ENCODE data around the gene ASCC1. TPM values are rescaled to one million over a fixed set of nuclear protein-coding genes. Genes with fewer than 3 reads are reported as not detected.

The ASCC1 gene
- total and polyA plus RNA-seq, 10 donors, result 11.9 to 41.7 (median 33.8) TPM

- no peaks in the 10 kb centered on the region for H3K9me3 ChIP-seq
- intact Hi-C loops (cut with DNase I; ENCODE audit: low total_unique reads), result no loop called here
- H3K4me1 ChIP-seq, result peaks cover 0 to 61% (median 10%) of the 10 kb centered on the region in 6 donors
- TF ChIP-seq POLR2A (IDR thresholded peaks at IDR 0.05) (no peak), POLR2AphosphoS5 (IDR thresholded peaks at IDR 0.05) (no peak), CTCF (IDR thresholded peaks at IDR 0.05 in 8 of 11, conservative IDR thresholded peaks at IDR 0.05 in 3 of 11) (no peak)
- DNase-seq, result no peak
- no peaks in the 10 kb centered on the region for H3K27me3 ChIP-seq (replicated peaks in 1 of 7)
- WGBS, 5 donors, result 86 to 92% (median 87%) methylated on average over 6 of the region's 6 CpGs
- H3K36me3 ChIP-seq, result peaks cover 0 to 82% (median 62%) of the 10 kb centered on the region in 6 donors
- H3K4me3 ChIP-seq, result no peak overlapping the region
- peak overlapping the region in 3 of 8 donors; percentile 34 to 42 (median 34) for H3K27ac ChIP-seq
Measured at GRCh38 chr10:72235544-72236279, 19.6 kb upstream of the ASCC1 start.

- no peak for DNase-seq
- Histone ChIP-seq H3K4me1 (peaks cover 2 to 63% (median 18%) of the 10 kb centered on the region in 6 donors), H3K27me3 (replicated peaks in 1 of 7) (no peaks in the 10 kb centered on the region), H3K36me3 (peaks cover 0 to 91% (median 68%) of the 10 kb centered on the region in 6 donors), H3K27ac (peak overlapping the region in 2 of 8 donors; percentile 26 to 36), H3K4me3 (no peak overlapping the region), H3K9me3 (no peaks in the 10 kb centered on the region)
- no peak for TF ChIP-seq POLR2A (IDR thresholded peaks at IDR 0.05)
- TF ChIP-seq POLR2AphosphoS5 (IDR thresholded peaks at IDR 0.05), result no peak
- TF ChIP-seq CTCF (IDR thresholded peaks at IDR 0.05 in 8 of 11, conservative IDR thresholded peaks at IDR 0.05 in 3 of 11), result no peak
- intact Hi-C loops (cut with DNase I; ENCODE audit: low total_unique reads), result no loop called here
- WGBS, 5 donors, result 91 to 95% (median 93%) methylated on average over 6 of the region's 6 CpGs
Measured at GRCh38 chr10:72234560-72235095, 18.6 kb upstream of the ASCC1 start.

- Histone ChIP-seq H3K27me3 (replicated peaks in 1 of 7) (no peaks in the 10 kb centered on the region), H3K9me3 (no peaks in the 10 kb centered on the region), H3K36me3 (peaks cover 0 to 95% (median 68%) of the 10 kb centered on the region in 6 donors), H3K4me1 (peaks cover 12 to 63% (median 25%) of the 10 kb centered on the region in 6 donors), H3K27ac (peak overlapping the region in 4 of 8 donors; percentile 27 to 49 (median 40)), H3K4me3 (no peak overlapping the region)
- intact Hi-C loops (cut with DNase I; ENCODE audit: low total_unique reads), result no loop called here
- no peak for TF ChIP-seq POLR2A (IDR thresholded peaks at IDR 0.05)
- TF ChIP-seq CTCF (IDR thresholded peaks at IDR 0.05 in 8 of 11, conservative IDR thresholded peaks at IDR 0.05 in 3 of 11), result no peak
- no peak for TF ChIP-seq POLR2AphosphoS5 (IDR thresholded peaks at IDR 0.05)
- no peak for DNase-seq
Measured at GRCh38 chr10:72233621-72234020, 17.5 kb upstream of the ASCC1 start.

All from spleen (tissue), 11 donors.